ENCODE data around the gene PAX5.

DNA sequence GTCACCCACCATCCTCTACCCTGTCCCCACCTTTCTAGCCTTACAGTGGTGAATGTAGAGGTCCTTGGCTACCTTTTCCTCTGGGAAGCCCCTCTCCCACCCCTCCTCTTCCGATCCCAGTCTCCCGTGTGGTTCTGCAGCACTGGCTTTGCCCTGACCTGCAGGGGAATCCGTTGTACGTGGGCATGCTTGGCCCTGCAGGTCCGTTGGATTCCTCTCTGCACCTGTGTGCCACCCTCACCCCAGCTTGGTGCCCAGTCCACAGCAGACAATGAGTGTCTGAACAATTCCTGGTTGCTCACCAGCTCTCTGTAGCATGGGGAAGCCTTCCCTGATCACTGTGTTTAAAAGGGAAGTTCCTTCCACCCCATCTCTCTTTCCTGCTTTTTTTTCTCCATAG is 185.1 kb downstream of the PAX5 start:
- TF ChIP-seq, protein P1, sequence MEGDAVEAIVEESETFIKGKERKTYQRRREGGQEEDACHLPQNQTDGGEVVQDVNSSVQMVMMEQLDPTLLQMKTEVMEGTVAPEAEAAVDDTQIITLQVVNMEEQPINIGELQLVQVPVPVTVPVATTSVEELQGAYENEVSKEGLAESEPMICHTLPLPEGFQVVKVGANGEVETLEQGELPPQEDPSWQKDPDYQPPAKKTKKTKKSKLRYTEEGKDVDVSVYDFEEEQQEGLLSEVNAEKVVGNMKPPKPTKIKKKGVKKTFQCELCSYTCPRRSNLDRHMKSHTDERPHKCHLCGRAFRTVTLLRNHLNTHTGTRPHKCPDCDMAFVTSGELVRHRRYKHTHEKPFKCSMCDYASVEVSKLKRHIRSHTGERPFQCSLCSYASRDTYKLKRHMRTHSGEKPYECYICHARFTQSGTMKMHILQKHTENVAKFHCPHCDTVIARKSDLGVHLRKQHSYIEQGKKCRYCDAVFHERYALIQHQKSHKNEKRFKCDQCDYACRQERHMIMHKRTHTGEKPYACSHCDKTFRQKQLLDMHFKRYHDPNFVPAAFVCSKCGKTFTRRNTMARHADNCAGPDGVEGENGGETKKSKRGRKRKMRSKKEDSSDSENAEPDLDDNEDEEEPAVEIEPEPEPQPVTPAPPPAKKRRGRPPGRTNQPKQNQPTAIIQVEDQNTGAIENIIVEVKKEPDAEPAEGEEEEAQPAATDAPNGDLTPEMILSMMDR (conservative IDR thresholded peaks at IDR 0.05) = no peak
- TF ChIP-seq EZH2 (IDR thresholded peaks at IDR 0.05; ENCODE audit: low read depth) = no peak
